ENCODE measurements around the gene TMEM87B.
"Not testable (repeated sequence)": the region's sequence is repeated elsewhere in the genome, so short reads cannot be mapped to it uniquely, and the experiment has no call there.

The TMEM87B gene

GRCh38 chr2:112073875-112074274, 18.8 kb downstream of the TMEM87B start:
- no peak for DNase-seq (ENCODE audit: low read depth)

- no peak for DNase-seq (ENCODE audit: low read depth)
Measured at GRCh38 chr2:112074506-112074905, 19.4 kb downstream of the TMEM87B start.

GRCh38 chr2:112075490-112076260, 20.6 kb downstream of the TMEM87B start:
- no peak for DNase-seq (ENCODE audit: low read depth)

GRCh38 chr2:112077814-112078213, 22.7 kb downstream of the TMEM87B start:
- DNase-seq (ENCODE audit: low read depth): no peak

GRCh38 chr2:112081262-112081661, 26.2 kb downstream of the TMEM87B start:
- DNase-seq (ENCODE audit: low read depth): no peak

GRCh38 chr2:112084689-112085374, 29.8 kb downstream of the TMEM87B start:
- no peak for DNase-seq (ENCODE audit: low read depth)

GRCh38 chr2:112085375-112085730, 30.3 kb downstream of the TMEM87B start:
- no peak for DNase-seq (ENCODE audit: low read depth)

GRCh38 chr2:112085916-112086669, 31.0 kb downstream of the TMEM87B start:
- no peak for DNase-seq (ENCODE audit: low read depth)

GRCh38 chr2:112087346-112088020, 32.4 kb downstream of the TMEM87B start:
- DNase-seq (ENCODE audit: low read depth): no peak

GRCh38 chr2:112089375-112089774, 34.3 kb downstream of the TMEM87B start:
- DNase-seq (ENCODE audit: low read depth): no peak

GRCh38 chr2:112092286-112093041, 37.4 kb downstream of the TMEM87B start:
- DNase-seq (ENCODE audit: low read depth): no peak

GRCh38 chr2:112093216-112093615, 38.1 kb downstream of the TMEM87B start:
- no peak for DNase-seq (ENCODE audit: low read depth)

GRCh38 chr2:112095681-112096080, 40.6 kb downstream of the TMEM87B start:
- no peak for DNase-seq (ENCODE audit: low read depth)

- no peak for DNase-seq (ENCODE audit: low read depth)
Measured at GRCh38 chr2:112096098-112096497, 41.0 kb downstream of the TMEM87B start.

- no peak for DNase-seq (ENCODE audit: low read depth)
Measured at GRCh38 chr2:112108178-112108832, 53.2 kb downstream of the TMEM87B start.

GRCh38 chr2:112109278-112109677, 54.2 kb downstream of the TMEM87B start:
- DNase-seq (ENCODE audit: low read depth): no peak

GRCh38 chr2:112110966-112111365, 55.9 kb downstream of the TMEM87B start:
- no peak for DNase-seq (ENCODE audit: low read depth)

GRCh38 chr2:112113354-112113753, 58.3 kb downstream of the TMEM87B start:
- not testable (repeated sequence) for DNase-seq (ENCODE audit: low read depth)

- DNase-seq (ENCODE audit: low read depth): no peak
Measured at GRCh38 chr2:112118148-112118547, 63.1 kb downstream of the TMEM87B start.

- no peak for DNase-seq (ENCODE audit: low read depth)
Measured at GRCh38 chr2:112121682-112122254, 66.7 kb downstream of the TMEM87B start.

GRCh38 chr2:112129060-112129459, 74.0 kb downstream of the TMEM87B start:
- DNase-seq (ENCODE audit: low read depth): no peak
